Naive thymus-derived CD4-positive, alpha-beta T cell (primary cell): Measurements from ENCODE around the gene KCNJ11. TPM values are rescaled to one million over a fixed set of nuclear protein-coding genes. Genes with fewer than 3 reads are reported as not detected.
A peak's percentile ranks its signal among the peaks of the same experiment; 100 is the strongest.

ENCODE experiments used
- ATAC-seq: fragments of 150-1000 bp; cut with Tn5 transposase; 2 replicates; pipeline ENCODE4 v1.10.0; 2021; ENCODE audit warnings: mild to moderate bottlenecking, moderate library complexity
- CTCF ChIA-PET: fragments of 350-600 bp; sonication (Branson Sonifier 250); formaldehyde crosslinking; loops from one replicate; lab custom pipeline; 2021; ENCODE audit warnings: antibody characterized with exemption; lab: Charles Lee
- POLR2A ChIA-PET: fragments of 350-600 bp; sonication (Branson Sonifier 250); formaldehyde crosslinking; loops from one replicate; lab custom pipeline; 2021; ENCODE audit warnings: antibody characterized with exemption, inconsistent platforms; lab: Charles Lee
- DNase-seq, 9 donors: peaks; one replicate each; pipeline versions ENCODE4 v3.0.0 to v3.0.0-alpha.2; 2020 to 2022; ENCODE audit warnings: mixed read lengths in 1 of 9
- H3K27ac ChIP-seq: one replicate; pipeline ENCODE4 v1.7.0; 2013; ENCODE audit warnings: mild to moderate bottlenecking, low read depth, low read length, moderate library complexity
- H3K27me3 ChIP-seq, 2 donors: one replicate each; pipeline ENCODE4 v1.7.0; 2013; ENCODE audit warnings: low read length in 2 of 2, mild to moderate bottlenecking in 2 of 2, moderate library complexity in 2 of 2; ENCODE audit not compliant: control insufficient read depth in 2 of 2, insufficient read depth in 2 of 2
- H3K36me3 ChIP-seq, 3 experiments: 1 replicate in 2 of 3; 2 replicates in 1 of 3; pipeline ENCODE4 v1.7.0; 2013; ENCODE audit warnings: low read length in 3 of 3, mild to moderate bottlenecking in 3 of 3, moderate library complexity in 1 of 3; ENCODE audit not compliant: insufficient read depth in 3 of 3, control insufficient read depth in 2 of 3
- H3K4me1 ChIP-seq, 2 donors: one replicate each; pipeline ENCODE4 v1.7.0; 2013; ENCODE audit warnings: low read length in 2 of 2, mild to moderate bottlenecking in 2 of 2, moderate library complexity in 1 of 2; ENCODE audit not compliant: control insufficient read depth in 2 of 2, insufficient read depth in 2 of 2
- H3K4me3 ChIP-seq: 2 replicates; pipeline ENCODE4 v1.7.0; 2013; ENCODE audit warnings: mild to moderate bottlenecking, low read length
- H3K9me3 ChIP-seq, 3 experiments: 1 replicate in 2 of 3; 2 replicates in 1 of 3; pipeline ENCODE4 v1.7.0; 2013; ENCODE audit warnings: low read length in 3 of 3; ENCODE audit not compliant: control insufficient read depth in 2 of 3
- H3K27ac Mint-ChIP-seq, 9 donors: one replicate each; pipeline ENCODE4 v1.8.0; 2020 to 2022; ENCODE audit warnings: mixed read lengths in 9 of 9, mild to moderate bottlenecking in 8 of 9, moderate library complexity in 5 of 9, inconsistent platforms in 2 of 9
- H3K27me3 Mint-ChIP-seq, 5 donors: one replicate each; pipeline ENCODE4 v1.8.0; 2021 to 2022; ENCODE audit warnings: mixed read lengths in 5 of 5, mild to moderate bottlenecking in 1 of 5
- H3K36me3 Mint-ChIP-seq, 5 donors: one replicate each; pipeline ENCODE4 v1.8.0; 2020 to 2022; ENCODE audit warnings: mixed read lengths in 5 of 5, mild to moderate bottlenecking in 3 of 5, inconsistent platforms in 1 of 5
- H3K4me1 Mint-ChIP-seq, 7 donors: one replicate each; pipeline ENCODE4 v1.8.0; 2020 to 2022; ENCODE audit warnings: mixed read lengths in 7 of 7, mild to moderate bottlenecking in 3 of 7, inconsistent platforms in 1 of 7
- H3K4me3 Mint-ChIP-seq, 10 donors: one replicate each; pipeline ENCODE4 v1.8.0; 2020 to 2022; ENCODE audit warnings: mild to moderate bottlenecking in 10 of 10, mixed read lengths in 10 of 10, moderate library complexity in 6 of 10, inconsistent platforms in 2 of 10
- H3K9me3 Mint-ChIP-seq, 11 donors: one replicate each; pipeline ENCODE4 v1.8.0; 2020 to 2022; ENCODE audit warnings: mixed read lengths in 11 of 11, mild to moderate bottlenecking in 4 of 11, inconsistent platforms in 1 of 11, moderate library complexity in 1 of 11
- intact Hi-C, 2 donors: fragments of 100-400 bp; cut with micrococcal nuclease; formaldehyde crosslinking; loops; one replicate each; pipeline ENCODE4 v1.15.1; 2023
- polyA plus RNA-seq, 2 donors: library from polyadenylated mRNA; unstranded; fragments of 300-500 nt; fragmentation: Illumina TruSeq; gene quantifications; one replicate each; pipeline ENCODE4 v1.2.3, GENCODE V29; 2021
- total RNA-seq, 6 experiments: library from RNA in 5 of 6; stranded (reverse) in 5 of 6; gene quantifications; 1 replicate in 5 of 6; 2 replicates in 1 of 6; pipeline ENCODE4 v1.2.3 and lab custom pipeline; 2021 to 2026

Gene KCNJ11
- total and polyA plus RNA-seq, 7 experiments from 2014 or later = 0.24 to 1.4 (median 0.30) TPM; not detected in 4

- Histone ChIP-seq H3K36me3 (no peaks in the 10 kb centered on the region), H3K27ac (no peak overlapping the region), H3K4me3 (no peak overlapping the region), H3K4me1 (no peaks in the 10 kb centered on the region), H3K27me3 (no peaks in the 10 kb centered on the region), H3K9me3 (no peaks in the 10 kb centered on the region)
- peaks cover 0 to 5% (median 0%) of the 10 kb centered on the region in 5 donors for H3K27me3 Mint-ChIP-seq
- DNase-seq (peak; percentile 53 to 79 (median 69)), ATAC-seq (peak; percentile 67)
- ChIA-PET POLR2A (interaction anchor here (1.1 kb wide), 1 partner anchor 30 kb away, joined by 7 read pairs; no protein-coding TSS in a partner anchor), CTCF (interaction anchor here (0.5 to 3.9 kb wide), 15 partner anchors 9 to 563 kb away, joined by 3 to 39 read pairs (median 5); no protein-coding TSS in a partner anchor)
- no peaks in the 10 kb centered on the region for H3K9me3 Mint-ChIP-seq
- no peak overlapping the region for H3K27ac Mint-ChIP-seq
- H3K4me3 Mint-ChIP-seq = no peak overlapping the region
- intact Hi-C loops = loop anchor here (1.0 to 10.0 kb wide), 10 partner anchors 31 to 591 kb away; no protein-coding TSS in a partner anchor
- peaks cover 0 to 7% (median 0%) of the 10 kb centered on the region in 7 donors for H3K4me1 Mint-ChIP-seq
- no peaks in the 10 kb centered on the region for H3K36me3 Mint-ChIP-seq
Observed at GRCh38 chr11:17384002-17384511, 4.4 kb downstream of the KCNJ11 start.

- POLR2A ChIA-PET = interaction anchor here (1.1 kb wide), 1 partner anchor 30 kb away, joined by 7 read pairs; no protein-coding TSS in a partner anchor
- Mint-ChIP-seq H3K36me3 (peaks cover 0 to 1% (median 0%) of the 10 kb centered on the region in 5 donors), H3K4me1 (peaks cover 0 to 5% (median 0%) of the 10 kb centered on the region in 7 donors), H3K4me3 (no peak overlapping the region), H3K9me3 (no peaks in the 10 kb centered on the region), H3K27ac (no peak overlapping the region), H3K27me3 (peaks cover 0 to 6% (median 0%) of the 10 kb centered on the region in 5 donors)
- H3K9me3 ChIP-seq = no peaks in the 10 kb centered on the region
- DNase-seq (no peak), ATAC-seq (peak; percentile 67)
- H3K4me3 ChIP-seq = no peak overlapping the region
- H3K27me3 ChIP-seq = no peaks in the 10 kb centered on the region
- intact Hi-C loops = loop anchor here in 1 of 2 donors (10.0 kb wide), 3 partner anchors 341 to 591 kb away; no protein-coding TSS in a partner anchor
- H3K27ac ChIP-seq = no peak overlapping the region
- H3K4me1 ChIP-seq = no peaks in the 10 kb centered on the region
- no peaks in the 10 kb centered on the region for H3K36me3 ChIP-seq
- CTCF ChIA-PET = interaction anchor here (0.7 to 3.9 kb wide), 10 partner anchors 8 to 563 kb away, joined by 3 to 39 read pairs (median 6); no protein-coding TSS in a partner anchor
Observed at GRCh38 chr11:17383461-17383860, 5.0 kb downstream of the KCNJ11 start.

GRCh38 chr11:17382046-17382728, 6.3 kb downstream of the KCNJ11 start:
- ATAC-seq (no peak), DNase-seq (no peak)
- no peaks in the 10 kb centered on the region for H3K4me1 ChIP-seq
- no peaks in the 10 kb centered on the region for H3K9me3 ChIP-seq
- Mint-ChIP-seq H3K4me3 (no peak overlapping the region), H3K36me3 (peaks cover 0 to 4% (median 0%) of the 10 kb centered on the region in 5 donors), H3K27ac (no peak overlapping the region), H3K9me3 (no peaks in the 10 kb centered on the region), H3K4me1 (peaks cover 0 to 3% (median 0%) of the 10 kb centered on the region in 7 donors), H3K27me3 (peaks cover 0 to 5% (median 0%) of the 10 kb centered on the region in 5 donors)
- CTCF ChIA-PET = interaction anchor here (0.7 to 3.9 kb wide), 6 partner anchors 11 to 152 kb away, joined by 3 to 39 read pairs (median 4); no protein-coding TSS in a partner anchor
- no peak overlapping the region for H3K27ac ChIP-seq
- no peak overlapping the region for H3K4me3 ChIP-seq
- intact Hi-C loops = loop anchor here in 1 of 2 donors (10.0 kb wide), 3 partner anchors 343 to 593 kb away; no protein-coding TSS in a partner anchor
- POLR2A ChIA-PET = no interaction called here
- no peaks in the 10 kb centered on the region for H3K27me3 ChIP-seq
- H3K36me3 ChIP-seq = no peaks in the 10 kb centered on the region

- intact Hi-C loops = loop anchor here in 1 of 2 donors (10.0 kb wide), 3 partner anchors 344 to 594 kb away; no protein-coding TSS in a partner anchor
- no peak overlapping the region for H3K27ac Mint-ChIP-seq
Observed at GRCh38 chr11:17381156-17381555, 7.3 kb downstream of the KCNJ11 start.

GRCh38 chr11:17379383-17380180, 8.9 kb downstream of the KCNJ11 start:
- Histone ChIP-seq H3K27ac (no peak overlapping the region), H3K4me1 (no peaks in the 10 kb centered on the region), H3K27me3 (no peaks in the 10 kb centered on the region), H3K36me3 (no peaks in the 10 kb centered on the region), H3K9me3 (no peaks in the 10 kb centered on the region), H3K4me3 (no peak overlapping the region)
- DNase-seq (no peak), ATAC-seq (no peak)
- Mint-ChIP-seq H3K4me1 (peaks cover 0 to 3% (median 0%) of the 10 kb centered on the region in 7 donors), H3K36me3 (peaks cover 0 to 7% (median 0%) of the 10 kb centered on the region in 5 donors), H3K27me3 (peaks cover 0 to 5% (median 0%) of the 10 kb centered on the region in 5 donors), H3K9me3 (peaks cover 0 to 3% (median 0%) of the 10 kb centered on the region in 11 donors), H3K27ac (peak overlapping the region in 1 of 9 donors; percentile 8), H3K4me3 (no peak overlapping the region)
- ChIA-PET POLR2A (no interaction called here), CTCF (interaction anchor here (0.6 to 1.5 kb wide), 5 partner anchors 9 to 165 kb away, joined by 3 to 4 read pairs (median 3); partner anchors contain the start of genes KCNJ11 and USH1C)
- intact Hi-C loops = loop anchor here in 1 of 2 donors (10.0 kb wide), 3 partner anchors 345 to 595 kb away; no protein-coding TSS in a partner anchor

More at GRCh38 chr11:17381156-17381555, 7.3 kb downstream of the KCNJ11 start:
- H3K36me3 Mint-ChIP-seq = peaks cover 0 to 4% (median 0%) of the 10 kb centered on the region in 5 donors
- ATAC-seq = no peak
- Histone ChIP-seq H3K4me1 (no peaks in the 10 kb centered on the region), H3K4me3 (no peak overlapping the region), H3K36me3 (no peaks in the 10 kb centered on the region), H3K27me3 (no peaks in the 10 kb centered on the region), H3K9me3 (no peaks in the 10 kb centered on the region), H3K27ac (no peak overlapping the region)
- H3K4me1 Mint-ChIP-seq = peaks cover 0 to 3% (median 0%) of the 10 kb centered on the region in 7 donors
- no peak overlapping the region for H3K4me3 Mint-ChIP-seq
- no peaks in the 10 kb centered on the region for H3K9me3 Mint-ChIP-seq
- ChIA-PET POLR2A (no interaction called here), CTCF (interaction anchor here (1.3 kb wide), 1 partner anchor 151 kb away, joined by 5 read pairs; no protein-coding TSS in a partner anchor)
- no peak for DNase-seq
- peaks cover 0 to 5% (median 0%) of the 10 kb centered on the region in 5 donors for H3K27me3 Mint-ChIP-seq

GRCh38 chr11:17378655-17379054, 9.8 kb downstream of the KCNJ11 start:
- H3K4me3 ChIP-seq = no peak overlapping the region
- Mint-ChIP-seq H3K27ac (no peak overlapping the region), H3K36me3 (peaks cover 0 to 9% (median 3%) of the 10 kb centered on the region in 5 donors), H3K4me1 (peaks cover 0 to 3% (median 0%) of the 10 kb centered on the region in 7 donors), H3K4me3 (no peak overlapping the region), H3K9me3 (peaks cover 0 to 10% (median 0%) of the 10 kb centered on the region in 11 donors), H3K27me3 (peaks cover 0 to 5% (median 0%) of the 10 kb centered on the region in 5 donors)
- H3K36me3 ChIP-seq = no peaks in the 10 kb centered on the region
- no peak overlapping the region for H3K27ac ChIP-seq
- no peaks in the 10 kb centered on the region for H3K4me1 ChIP-seq
- CTCF ChIA-PET = interaction anchor here (0.9 to 1.5 kb wide), 2 partner anchors 11 to 126 kb away, joined by 4 read pairs; no protein-coding TSS in a partner anchor
- peaks cover 0 to 2% (median 0%) of the 10 kb centered on the region in 3 experiments for H3K9me3 ChIP-seq
- DNase-seq = no peak
- H3K27me3 ChIP-seq = no peaks in the 10 kb centered on the region
- POLR2A ChIA-PET = no interaction called here
- no peak for ATAC-seq
- intact Hi-C loops = no loop called here
